DND-41 (cell line): ENCODE results near the gene NBAS.

Source experiments
- EZH2 ChIP-seq: IDR thresholded peaks from 3 replicates; pipeline ENCODE4 v1.6.1; 2012; ENCODE audit warnings: borderline replicate concordance, low read depth, mild to moderate bottlenecking, moderate library complexity, low read length, inconsistent platforms; ENCODE audit not compliant: severe bottlenecking
- TF ChIP-seq, protein P1 (sequence below): IDR thresholded peaks from 2 replicates; pipeline ENCODE4 v1.5.1; 2012; ENCODE audit warnings: borderline replicate concordance, low read length, moderate library complexity, mild to moderate bottlenecking; ENCODE audit not compliant: poor library complexity, severe bottlenecking; ENCODE audit errors: extremely low read depth

DNA sequence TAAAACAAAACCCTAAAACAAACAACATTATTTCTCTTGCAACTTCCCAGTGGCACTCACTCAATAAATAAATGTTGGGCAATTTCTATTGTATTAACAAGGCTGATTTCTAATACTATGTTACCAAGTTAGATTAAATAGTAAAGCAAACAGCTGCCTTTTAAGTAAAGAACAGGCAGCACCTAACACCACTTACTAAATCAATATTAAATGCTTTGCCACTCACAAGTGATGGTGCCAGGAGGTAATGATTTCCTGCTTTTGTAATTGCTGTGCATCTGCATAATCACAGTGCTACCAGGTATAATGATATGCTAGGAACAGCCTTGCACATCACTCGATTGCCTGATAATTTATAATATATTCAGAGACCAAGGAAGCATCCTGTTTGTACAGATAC is 276.5 kb downstream of the NBAS start:
- TF ChIP-seq, protein P1, sequence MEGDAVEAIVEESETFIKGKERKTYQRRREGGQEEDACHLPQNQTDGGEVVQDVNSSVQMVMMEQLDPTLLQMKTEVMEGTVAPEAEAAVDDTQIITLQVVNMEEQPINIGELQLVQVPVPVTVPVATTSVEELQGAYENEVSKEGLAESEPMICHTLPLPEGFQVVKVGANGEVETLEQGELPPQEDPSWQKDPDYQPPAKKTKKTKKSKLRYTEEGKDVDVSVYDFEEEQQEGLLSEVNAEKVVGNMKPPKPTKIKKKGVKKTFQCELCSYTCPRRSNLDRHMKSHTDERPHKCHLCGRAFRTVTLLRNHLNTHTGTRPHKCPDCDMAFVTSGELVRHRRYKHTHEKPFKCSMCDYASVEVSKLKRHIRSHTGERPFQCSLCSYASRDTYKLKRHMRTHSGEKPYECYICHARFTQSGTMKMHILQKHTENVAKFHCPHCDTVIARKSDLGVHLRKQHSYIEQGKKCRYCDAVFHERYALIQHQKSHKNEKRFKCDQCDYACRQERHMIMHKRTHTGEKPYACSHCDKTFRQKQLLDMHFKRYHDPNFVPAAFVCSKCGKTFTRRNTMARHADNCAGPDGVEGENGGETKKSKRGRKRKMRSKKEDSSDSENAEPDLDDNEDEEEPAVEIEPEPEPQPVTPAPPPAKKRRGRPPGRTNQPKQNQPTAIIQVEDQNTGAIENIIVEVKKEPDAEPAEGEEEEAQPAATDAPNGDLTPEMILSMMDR = no peak
- no peak for TF ChIP-seq EZH2
